Measurements from ENCODE around the gene IL13. TPM values are rescaled to one million over a fixed set of nuclear protein-coding genes. Genes with fewer than 3 reads are reported as not detected.

IL13 gene
- 0.08 to 0.10 TPM in 2 of 5 replicates, not detected in the others for total RNA-seq (2022; extraction: Qiagen RNA extraction)

DNA sequence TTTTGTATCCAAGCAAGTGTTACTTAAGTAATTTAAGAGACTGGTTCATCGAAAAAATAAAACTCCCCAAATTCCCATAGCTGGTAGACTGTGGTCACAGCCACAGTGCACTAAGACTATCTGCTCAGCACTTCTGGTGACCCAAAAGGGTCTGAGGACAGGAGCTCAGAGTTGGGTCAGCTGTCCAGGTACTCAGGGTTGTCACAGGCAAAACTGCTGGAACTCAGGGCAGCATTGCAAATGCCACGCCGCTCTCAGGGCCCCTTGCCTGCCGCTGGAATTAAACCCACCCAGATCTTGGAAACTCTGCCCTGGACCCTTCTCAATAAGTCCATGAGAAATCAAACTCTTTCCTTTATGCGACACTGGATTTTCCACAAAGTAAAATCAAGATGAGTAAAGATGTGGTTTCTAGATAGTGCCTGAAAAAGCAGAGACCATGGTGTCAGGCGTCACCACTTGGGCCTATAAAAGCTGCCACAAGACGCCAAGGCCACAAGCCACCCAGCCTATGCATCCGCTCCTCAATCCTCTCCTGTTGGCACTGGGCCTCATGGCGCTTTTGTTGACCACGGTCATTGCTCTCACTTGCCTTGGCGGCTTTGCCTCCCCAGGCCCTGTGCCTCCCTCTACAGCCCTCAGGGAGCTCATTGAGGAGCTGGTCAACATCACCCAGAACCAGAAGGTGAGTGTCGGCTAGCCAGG is at the start of gene IL13:
TSS of gene IL13 (plus strand) at position 498 of the 705 bp plus-strand sequence. CDS start at position 512, 14 bp downstream.

DNA sequence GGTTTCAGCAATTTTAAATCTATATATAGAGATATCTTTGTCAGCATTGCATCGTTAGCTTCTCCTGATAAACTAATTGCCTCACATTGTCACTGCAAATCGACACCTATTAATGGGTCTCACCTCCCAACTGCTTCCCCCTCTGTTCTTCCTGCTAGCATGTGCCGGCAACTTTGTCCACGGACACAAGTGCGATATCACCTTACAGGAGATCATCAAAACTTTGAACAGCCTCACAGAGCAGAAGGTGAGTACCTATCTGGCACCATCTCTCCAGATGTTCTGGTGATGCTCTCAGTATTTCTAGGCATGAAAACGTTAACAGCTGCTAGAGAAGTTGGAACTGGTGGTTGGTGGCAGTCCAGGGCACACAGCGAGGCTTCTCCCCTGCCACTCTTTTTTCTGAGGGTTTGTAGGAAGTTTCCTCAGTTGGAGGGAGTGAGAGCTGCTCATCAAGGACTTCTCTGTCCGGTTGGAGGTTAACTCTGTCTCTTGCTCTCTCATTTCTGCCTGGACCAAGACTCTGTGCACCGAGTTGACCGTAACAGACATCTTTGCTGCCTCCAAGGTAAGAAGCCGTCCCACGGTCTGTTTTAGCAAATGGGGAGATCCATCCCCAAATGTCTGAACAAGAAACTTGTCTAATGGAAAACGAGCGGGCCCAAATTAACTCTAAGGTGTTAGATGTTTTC is 16.1 kb downstream of the IL13 start, which contains the start of gene IL4:
TSS of gene IL4 (plus strand) at position 51 of the 692 bp plus-strand sequence. CDS start at position 113, 62 bp downstream.

Other genes with a start within 250 kb of the IL13 start
- 28.0 to 34.3 TPM (median 31.2 TPM) in 5 replicates for gene IRF1, start 167.4 kb upstream of the IL13 start, total RNA-seq (2022; extraction: Qiagen RNA extraction)
- not detected in 5 replicates for gene IL5, start 114.7 kb upstream of the IL13 start, total RNA-seq (2022; extraction: Qiagen RNA extraction)
- gene RAD50, start 101.2 kb upstream of the IL13 start, total RNA-seq (2022; extraction: Qiagen RNA extraction), result 24.1 to 32.0 TPM (median 27.7 TPM) in 5 replicates
- gene IL4, start 15.8 kb downstream of the IL13 start, total RNA-seq (2022; extraction: Qiagen RNA extraction), result not detected in 5 replicates
- gene KIF3A, start 79.4 kb downstream of the IL13 start, total RNA-seq (2022; extraction: Qiagen RNA extraction), result 5.9 to 10.5 TPM (median 8.2 TPM) in 5 replicates
- gene CCNI2, start 89.3 kb downstream of the IL13 start, total RNA-seq (2022; extraction: Qiagen RNA extraction), result 0.07 to 0.26 TPM (median 0.10 TPM) in 4 of 5 replicates, not detected in the other
- 17.8 to 21.9 TPM (median 19.3 TPM) in 5 replicates for gene SEPTIN8, start 119.1 kb downstream of the IL13 start, total RNA-seq (2022; extraction: Qiagen RNA extraction)
- 0.08 to 0.16 TPM (median 0.10 TPM) in 5 replicates for gene SOWAHA, start 155.1 kb downstream of the IL13 start, total RNA-seq (2022; extraction: Qiagen RNA extraction)
- gene SHROOM1, start 172.5 kb downstream of the IL13 start, total RNA-seq (2022; extraction: Qiagen RNA extraction), result 7.2 to 10.4 TPM (median 10.0 TPM) in 5 replicates
- 0.19 to 0.31 TPM (median 0.25 TPM) in 5 replicates for gene GDF9, start 208.3 kb downstream of the IL13 start, total RNA-seq (2022; extraction: Qiagen RNA extraction)
- 340 to 546 TPM (median 496 TPM) in 5 replicates for gene UQCRQ, start 208.5 kb downstream of the IL13 start, total RNA-seq (2022; extraction: Qiagen RNA extraction)
- gene LEAP2, start 215.5 kb downstream of the IL13 start, total RNA-seq (2022; extraction: Qiagen RNA extraction), result 0.43 to 1.2 TPM (median 0.65 TPM) in 5 replicates

All from A549 treated with AZD2906 at 1 μM for 4 hours (cell line).